HG03196 (cell line): ENCODE data around the gene ANO10.
"Not testable (repeated sequence)": the region's sequence is repeated elsewhere in the genome, so short reads cannot be mapped to it uniquely, and the experiment has no call there.

Source experiments
- ATAC-seq: cut with Tn5 transposase; IDR thresholded peaks from one replicate; pipeline ENCODE4 v1.9.1; 2021; ENCODE audit not compliant: unreplicated experiment

The ANO10 gene

DNA sequence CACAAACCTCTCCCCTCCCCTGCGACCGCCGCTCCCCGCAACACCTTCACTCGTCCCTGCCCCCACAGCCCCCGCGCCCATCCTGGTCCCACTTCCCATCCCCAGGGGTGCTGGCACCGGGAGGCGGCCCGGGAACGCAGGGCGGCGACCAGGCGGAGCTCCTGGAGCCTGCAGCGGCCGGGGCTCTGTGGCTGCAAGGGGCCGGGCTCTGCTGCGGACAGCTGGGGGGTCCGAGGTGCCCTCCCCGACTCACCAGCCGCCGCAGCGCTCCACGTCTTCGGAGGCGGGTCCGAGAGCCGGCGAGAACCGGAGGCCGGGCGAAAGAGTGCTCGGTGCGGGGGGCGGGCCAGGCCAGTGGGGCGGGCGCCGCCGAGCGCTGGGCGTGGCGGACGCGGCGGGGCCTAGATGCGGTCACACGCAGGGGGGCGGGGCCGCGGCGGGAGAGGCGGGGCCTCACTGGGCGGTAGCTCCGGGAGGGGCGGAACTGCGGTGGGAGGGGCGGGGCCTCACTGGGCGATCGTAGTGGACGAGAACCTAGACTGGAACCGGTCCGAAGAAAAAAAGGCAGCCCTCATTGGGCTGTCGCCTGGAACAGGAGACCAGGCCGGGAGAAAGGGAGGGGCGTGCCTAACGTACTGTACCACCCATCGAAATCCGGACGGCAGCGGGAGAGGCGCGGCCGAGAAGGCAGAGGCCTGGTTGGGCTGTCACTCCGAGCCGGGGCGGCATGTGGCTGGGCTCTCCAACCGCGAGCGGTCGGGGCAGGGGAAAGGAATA lies at the start of gene ANO10:
TSS of gene ANO10 (minus strand) at position 356 of the 777 bp plus-strand sequence. CDS start 16,159 bp downstream, outside the sequence.
- ATAC-seq = peak; percentile 95

DNA sequence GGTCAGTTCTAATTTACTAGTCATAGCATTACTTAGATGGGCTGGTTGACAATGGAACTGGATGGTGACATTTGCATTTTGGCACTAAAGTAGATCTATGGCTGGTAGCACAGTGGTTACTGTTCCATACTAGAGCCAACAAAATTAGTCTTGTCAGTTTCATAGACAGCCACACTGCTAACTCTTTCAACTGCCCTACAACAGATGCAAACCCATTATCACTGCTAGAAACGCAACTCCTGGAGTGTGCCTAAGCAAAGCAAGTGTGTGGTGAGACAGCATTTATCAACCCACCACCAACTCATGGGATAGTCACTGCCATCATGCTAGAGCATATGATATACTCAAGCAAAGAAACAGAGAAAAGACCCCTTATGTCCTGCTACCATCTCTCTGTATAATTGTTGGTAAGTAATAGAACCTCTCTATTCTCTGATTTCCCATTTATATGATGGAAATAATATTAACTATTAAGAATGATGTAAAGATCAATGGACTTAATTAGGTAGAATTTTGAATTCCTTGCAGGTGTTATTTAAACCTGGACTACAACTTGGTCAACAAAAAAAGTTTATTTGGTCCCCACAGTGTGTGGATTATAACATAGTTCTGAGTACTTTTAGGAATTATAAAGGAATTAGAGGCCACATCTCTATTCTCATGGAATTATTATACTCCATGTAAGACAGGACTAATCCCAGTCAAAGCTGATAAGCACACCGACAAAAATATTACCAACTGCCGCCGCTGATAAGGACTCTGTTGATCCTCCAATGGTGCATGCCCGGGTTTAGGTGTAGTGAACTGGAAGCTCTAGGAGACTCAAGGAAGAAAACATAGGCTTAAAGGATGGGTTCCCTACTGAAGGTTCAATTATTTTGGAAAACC lies 49.1 kb upstream of the ANO10 start:
- no peak for ATAC-seq

GRCh38 chr3:43665011-43665410 lies 43.2 kb upstream of the ANO10 start:
- not testable (repeated sequence) for ATAC-seq

GRCh38 chr3:43661376-43661775 lies 39.6 kb upstream of the ANO10 start:
- not testable (repeated sequence) for ATAC-seq

DNA sequence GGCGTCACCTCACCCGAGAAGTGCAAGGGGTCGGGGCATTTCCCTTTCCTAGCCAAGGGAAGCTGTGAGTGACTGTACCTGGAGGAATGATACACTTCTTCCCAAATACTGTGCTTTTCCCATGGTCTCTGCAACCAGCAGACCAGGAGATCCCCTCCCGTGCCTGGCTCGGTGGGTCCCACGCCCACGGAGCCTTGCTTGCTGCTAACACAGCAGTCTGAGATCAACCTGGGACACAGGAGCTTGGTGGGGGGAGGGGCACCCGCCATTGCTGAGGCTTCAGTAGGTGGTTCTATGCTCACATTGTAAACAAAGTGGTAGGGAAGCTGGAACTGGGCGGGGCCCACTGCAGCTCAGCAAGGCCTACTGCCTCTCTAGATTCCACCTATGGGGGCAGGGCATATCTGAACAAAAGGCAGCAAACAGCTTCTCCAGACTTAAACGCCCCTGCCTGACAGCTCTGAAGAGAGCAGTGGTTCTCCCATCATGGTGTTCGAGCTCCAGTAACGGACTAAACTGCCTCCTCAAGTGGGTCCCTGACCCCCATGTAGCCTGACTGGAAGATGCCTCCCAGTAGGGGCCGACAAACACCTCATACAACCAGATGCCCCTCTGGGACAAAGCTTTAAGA lies 37.6 kb upstream of the ANO10 start:
- ATAC-seq = no peak

DNA sequence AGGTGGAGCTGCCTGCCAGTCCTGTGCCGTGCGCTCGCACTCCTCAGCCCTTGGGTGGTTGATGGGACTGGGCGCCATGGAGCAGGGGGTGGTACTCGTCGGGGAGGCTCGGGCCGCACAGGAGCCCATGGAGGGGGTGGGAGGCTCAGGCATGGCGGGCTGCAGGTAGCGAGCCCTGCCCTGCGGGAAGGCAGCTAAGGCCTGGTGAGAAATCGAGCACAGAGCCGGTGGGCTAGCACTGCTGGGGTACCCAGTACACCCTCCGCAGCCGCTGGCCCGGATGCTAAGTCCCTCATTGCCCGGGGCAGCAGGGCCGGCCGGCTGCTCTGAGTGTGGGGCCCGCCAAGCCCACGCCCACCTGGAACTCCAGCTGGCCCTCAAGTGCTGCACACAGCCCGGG lies 34.6 kb upstream of the ANO10 start:
- ATAC-seq = not testable (repeated sequence)

DNA sequence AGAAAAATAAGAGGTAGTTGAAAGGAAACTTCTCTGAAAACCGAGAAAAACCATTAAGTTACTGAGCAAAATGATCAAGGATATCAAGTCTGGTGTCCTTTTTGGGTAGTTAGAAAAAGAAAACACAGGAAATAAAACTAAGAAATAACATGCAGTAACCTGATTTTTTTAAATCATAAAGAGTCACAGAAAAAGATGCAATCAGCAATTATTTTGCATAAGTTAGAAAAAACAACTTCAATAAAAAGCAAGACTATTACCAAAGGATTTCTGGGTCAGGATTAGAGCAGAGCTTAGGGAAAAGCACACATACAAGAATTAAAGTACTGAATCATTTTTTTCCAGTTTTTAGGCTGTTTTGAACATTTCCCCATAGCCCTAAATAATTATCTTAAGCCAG lies 28.5 kb upstream of the ANO10 start:
- no peak for ATAC-seq

- ATAC-seq = no peak
Measured at GRCh38 chr3:43649365-43649968, 27.7 kb upstream of the ANO10 start.

DNA sequence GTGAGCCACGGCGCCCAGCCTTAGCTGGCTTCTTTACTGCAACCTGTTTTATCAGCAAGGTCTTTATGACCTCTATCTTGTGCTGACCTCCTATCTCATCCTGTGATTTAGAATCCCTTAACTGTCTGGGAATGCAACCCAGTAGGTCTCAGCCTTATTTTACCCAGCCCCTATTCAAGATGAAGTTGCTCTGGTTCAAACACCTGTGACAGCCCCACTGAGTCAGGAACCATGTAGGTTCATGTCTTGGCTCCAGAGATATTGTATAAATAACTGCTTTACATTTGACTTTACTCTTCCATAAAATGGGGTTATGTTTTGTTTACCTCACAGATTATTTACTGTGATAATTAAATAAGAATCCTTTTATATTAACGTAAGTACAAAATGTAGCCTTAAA lies 27.1 kb upstream of the ANO10 start:
- ATAC-seq = no peak

DNA sequence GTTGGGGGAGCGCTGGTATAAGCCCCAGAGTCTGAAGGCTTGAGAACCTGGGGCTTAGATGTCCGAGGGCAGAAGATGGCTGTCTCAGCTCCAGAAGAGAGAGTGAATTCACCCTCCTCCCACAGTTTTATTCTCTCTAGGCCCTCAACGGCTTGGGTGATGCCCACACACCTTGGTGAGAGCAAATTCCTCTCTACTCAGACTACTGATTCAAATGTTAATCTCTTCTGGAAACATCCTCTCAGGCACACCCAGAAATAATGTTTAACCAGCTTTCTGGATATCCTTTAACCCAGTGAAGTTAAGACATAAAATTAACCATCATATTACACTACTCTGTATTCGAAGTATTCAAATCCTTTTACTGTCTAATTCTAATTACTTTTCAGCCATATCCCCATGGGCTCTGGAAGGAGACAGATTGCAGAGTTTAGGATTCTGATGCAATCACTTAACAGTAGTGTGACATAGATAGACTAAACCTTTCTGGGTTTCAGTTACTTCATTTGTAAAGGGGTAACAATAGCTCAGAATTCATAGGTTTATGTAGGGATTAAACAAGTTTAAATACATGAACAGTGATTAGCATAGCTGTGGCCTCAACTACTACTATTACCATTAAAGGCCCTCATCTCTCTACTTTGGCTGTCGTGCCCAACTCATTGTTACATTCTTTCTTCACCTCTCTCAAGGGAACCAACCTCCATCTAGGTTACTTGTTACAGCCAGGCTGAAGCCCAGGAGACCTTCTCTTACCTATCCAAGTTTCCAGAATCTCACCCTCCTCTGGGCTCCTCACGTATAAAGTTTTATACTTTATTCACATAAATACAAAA lies 25.7 kb upstream of the ANO10 start:
- ATAC-seq = no peak

GRCh38 chr3:43644443-43644842 lies 22.6 kb upstream of the ANO10 start:
- ATAC-seq = no peak

- ATAC-seq = no peak
Measured at GRCh38 chr3:43641306-43642114, 19.7 kb upstream of the ANO10 start.

DNA sequence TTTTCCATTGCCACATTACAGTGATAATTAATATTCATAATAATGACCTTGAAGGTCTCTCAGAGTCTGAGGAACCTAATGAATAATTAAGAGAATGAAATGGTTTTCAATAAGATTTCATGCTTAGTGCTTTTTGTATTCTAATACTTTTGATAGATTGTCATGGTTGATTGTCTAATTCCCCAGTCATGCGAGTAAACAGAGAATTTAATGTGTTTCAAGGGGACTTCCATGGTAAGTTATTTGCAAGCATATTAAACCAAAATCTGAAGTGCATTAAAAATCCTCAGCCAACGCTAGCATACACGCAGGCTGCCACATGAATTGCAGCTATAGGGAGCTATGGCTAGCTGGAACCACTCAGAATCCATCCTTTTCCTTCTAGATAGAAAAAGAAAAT lies 18.9 kb upstream of the ANO10 start:
- ATAC-seq = no peak

DNA sequence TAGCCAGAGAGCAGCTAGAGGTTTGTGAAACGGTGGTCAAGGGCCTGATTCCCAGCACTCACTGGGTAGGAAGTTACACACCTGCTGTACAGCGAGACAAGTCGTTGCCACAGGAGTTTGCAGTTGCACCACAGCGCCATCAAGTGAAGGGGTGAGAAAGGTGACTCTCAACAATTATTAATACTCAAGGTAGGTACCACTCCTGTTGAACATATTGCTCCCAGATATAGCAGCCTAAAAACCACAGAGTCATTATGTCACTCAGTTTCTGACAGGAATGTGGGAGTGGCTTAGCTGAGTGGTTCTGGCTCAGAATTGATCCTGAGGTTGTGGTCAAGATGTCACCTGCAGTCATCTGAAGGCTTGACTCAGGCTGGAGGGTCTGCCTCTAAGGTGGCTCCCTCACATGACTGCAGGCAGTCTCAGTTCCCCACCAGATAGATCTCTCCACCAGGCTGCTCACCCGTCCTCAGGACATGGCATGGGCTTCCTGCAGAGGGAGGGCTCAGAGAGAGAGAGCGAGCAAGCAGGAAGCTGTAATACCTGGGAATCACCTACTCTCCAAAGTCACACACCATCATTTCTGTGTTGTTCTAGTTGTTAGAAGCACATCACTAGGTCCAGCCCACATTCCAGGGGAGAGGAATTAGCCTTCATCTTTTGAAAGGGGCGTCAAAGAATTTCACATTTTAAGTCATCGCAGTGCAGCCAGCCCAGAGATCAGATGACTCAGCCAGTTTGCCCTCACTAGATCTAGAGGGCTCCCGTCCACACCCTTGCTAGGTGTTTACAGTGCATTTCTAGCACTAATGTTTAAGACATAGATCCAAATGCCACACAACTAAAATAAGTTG lies 17.0 kb upstream of the ANO10 start:
- no peak for ATAC-seq

DNA sequence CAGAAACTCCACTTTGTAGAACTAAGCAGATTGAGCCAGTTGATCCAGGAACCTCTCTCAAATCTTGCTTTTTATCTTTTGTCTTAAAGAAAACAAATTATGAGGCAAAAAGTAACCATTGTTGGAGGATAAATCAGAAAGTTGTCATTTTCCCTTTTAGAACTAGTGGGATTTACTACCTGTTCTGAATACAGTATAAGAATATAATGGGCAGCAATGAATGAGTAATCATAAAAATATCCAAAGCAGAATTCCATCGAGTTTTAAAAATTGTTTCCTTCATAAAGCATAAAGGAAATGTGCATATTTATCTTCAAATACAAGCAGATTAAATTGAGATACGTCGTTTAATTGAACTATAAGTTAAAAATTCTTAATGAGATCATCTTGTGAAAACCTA lies 15.9 kb upstream of the ANO10 start:
- ATAC-seq = no peak

DNA sequence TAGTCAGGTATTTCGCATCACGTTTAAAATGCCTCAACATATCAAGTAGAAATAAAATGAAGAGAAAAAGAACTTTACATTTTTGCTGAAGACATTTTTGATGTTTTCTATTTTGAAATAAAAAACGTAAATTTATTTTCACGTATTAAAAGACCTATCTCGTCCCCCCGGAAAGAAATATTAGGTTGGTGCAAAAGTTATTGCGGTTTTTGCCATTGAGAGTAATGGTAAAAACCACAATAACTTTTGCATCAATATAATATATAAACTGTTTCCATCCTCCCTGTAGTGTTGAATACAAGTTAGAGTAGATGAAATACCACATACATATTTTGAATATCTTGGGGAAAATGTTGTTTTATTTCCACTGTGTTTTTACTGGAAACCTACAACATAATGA lies 11.2 kb upstream of the ANO10 start:
- no peak for ATAC-seq

DNA sequence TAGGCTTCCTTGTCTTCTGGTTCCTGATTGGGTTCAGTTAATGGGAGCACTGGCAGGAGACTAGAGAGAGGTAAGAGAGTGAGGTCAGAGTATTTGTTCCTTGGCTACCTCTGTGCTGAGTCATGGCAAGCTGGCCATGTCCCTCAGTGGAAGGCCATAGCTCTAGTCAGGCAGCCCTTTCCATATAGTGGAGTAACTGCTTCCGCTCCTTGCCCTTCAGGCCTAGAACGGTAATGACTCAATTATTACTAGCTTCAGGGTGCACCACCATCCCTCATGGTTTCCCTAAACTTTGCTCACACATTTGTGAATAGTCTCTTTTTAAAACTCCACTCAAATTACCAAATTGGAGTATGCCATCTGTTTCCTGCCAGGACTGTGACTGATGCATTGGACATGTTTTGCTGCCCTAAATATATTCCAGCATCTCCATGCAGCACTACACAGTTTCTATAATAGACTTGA lies 10.5 kb upstream of the ANO10 start:
- no peak for ATAC-seq

DNA sequence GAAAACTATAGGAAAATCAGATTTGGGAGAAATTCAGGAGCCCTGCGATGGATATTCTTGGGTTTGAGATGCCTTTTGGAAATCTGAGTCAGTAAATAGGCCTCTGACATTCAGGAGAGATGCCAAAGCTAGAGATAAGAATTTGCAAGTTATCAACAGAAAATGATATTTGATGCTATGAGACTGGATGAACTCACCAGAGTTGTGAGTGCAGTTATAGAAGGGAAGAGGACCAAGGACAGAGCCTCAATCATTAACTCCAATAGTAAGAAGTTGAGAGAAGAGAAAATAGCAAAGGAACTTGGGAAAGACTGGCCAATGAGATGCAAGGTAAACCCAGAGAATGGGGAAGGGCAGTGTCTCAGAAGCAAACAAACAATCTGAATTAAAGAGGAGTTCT lies 7.9 kb upstream of the ANO10 start:
- ATAC-seq = no peak
